H1 (cell line): ENCODE measurements around the gene PPP1R1A. TPM values are rescaled to one million over a fixed set of nuclear protein-coding genes. Genes with fewer than 3 reads are reported as not detected.

Source experiments
- CTCF ChIA-PET: fragments of 300-600 bp; sonication (Branson Sonifier 250); formaldehyde crosslinking; loops from one replicate; lab custom pipeline; 2021; ENCODE audit not compliant: partially characterized antibody; lab: Charles Lee
- POLR2A ChIA-PET: fragments of 300-600 bp; sonication (Branson Sonifier 250); formaldehyde crosslinking; loops from one replicate; lab custom pipeline; 2021; ENCODE audit warnings: inconsistent platforms; ENCODE audit not compliant: partially characterized antibody; lab: Charles Lee
- DNase-seq, 2 experiments: peaks; one replicate each; pipeline versions ENCODE4 v3.0.0 to v3.0.0-alpha.2; 2010 to 2022; ENCODE audit warnings: low spot score in 2 of 2, low read depth in 1 of 2, mixed read lengths in 1 of 2
- FAIRE-seq: peaks from 2 replicates; lab custom pipeline; 2011; peaks lifted over from hg19 to GRCh38; lab: Jason Lieb, UNC
- H2AFZ ChIP-seq: 2 replicates; pipeline ENCODE4 v1.8.1; 2012; ENCODE audit warnings: low read length, inconsistent platforms
- H2AK5ac ChIP-seq: 2 replicates; pipeline ENCODE4 v1.6.1; 2013; ENCODE audit warnings: low read depth, low read length
- H2BK120ac ChIP-seq: replicated peaks from 2 replicates; pipeline ENCODE3; 2013; ENCODE audit warnings: low read depth, low read length, inconsistent platforms
- H2BK12ac ChIP-seq: 2 replicates; pipeline ENCODE4 v1.6.1; 2013; ENCODE audit warnings: low read depth, low read length
- H2BK15ac ChIP-seq: 2 replicates; pipeline ENCODE4 v1.6.1; 2013; ENCODE audit warnings: low read length
- H2BK20ac ChIP-seq: 2 replicates; pipeline ENCODE4 v1.6.1; 2013; ENCODE audit warnings: low read length
- H2BK5ac ChIP-seq: 2 replicates; pipeline ENCODE4 v1.6.1; 2013; ENCODE audit warnings: low read depth, low read length
- H3K14ac ChIP-seq: 2 replicates; pipeline ENCODE4 v1.6.1; 2013; ENCODE audit warnings: inconsistent platforms; ENCODE audit not compliant: insufficient read length
- H3K18ac ChIP-seq: 2 replicates; pipeline ENCODE4 v1.6.1; 2013; ENCODE audit warnings: low read length; ENCODE audit errors: extremely low read depth
- H3K23ac ChIP-seq: 2 replicates; pipeline ENCODE4 v1.6.1; 2013; ENCODE audit warnings: inconsistent platforms; ENCODE audit not compliant: insufficient read length
- H3K23me2 ChIP-seq: 2 replicates; pipeline ENCODE4 v1.6.1; 2013; ENCODE audit warnings: low read depth, low read length
- H3K27ac ChIP-seq: 2 replicates; pipeline ENCODE4 v1.6.1; 2011; ENCODE audit warnings: low read depth, low read length, inconsistent platforms
- H3K27me3 ChIP-seq, 4 experiments: replicated peaks in 1 of 4; 1 replicate in 1 of 4; 2 replicates in 3 of 4; pipeline versions ENCODE4 v1.6.1 to v1.8.1; 2011 to 2013; ENCODE audit warnings: low read length in 3 of 4, mild to moderate bottlenecking in 3 of 4, inconsistent platforms in 2 of 4, mixed read lengths in 2 of 4, moderate library complexity in 1 of 4; ENCODE audit not compliant: control insufficient read depth in 3 of 4, insufficient read depth in 3 of 4; ENCODE audit errors: extremely low read depth in 1 of 4
- H3K36me3 ChIP-seq, 4 experiments: 2 replicates each; pipeline versions ENCODE4 v1.6.1 to v1.8.1; 2011 to 2013; ENCODE audit warnings: mild to moderate bottlenecking in 4 of 4, low read length in 3 of 4, moderate library complexity in 2 of 4, control low read depth in 1 of 4, inconsistent platforms in 1 of 4; ENCODE audit not compliant: insufficient read depth in 4 of 4, control insufficient read depth in 2 of 4
- H3K4ac ChIP-seq: replicated peaks from 2 replicates; pipeline ENCODE3; 2013; ENCODE audit warnings: low read length, low read depth, mixed read lengths, inconsistent platforms; ENCODE audit not compliant: insufficient read length
- H3K4me1 ChIP-seq, 4 experiments: replicated peaks in 1 of 4; 1 replicate in 1 of 4; 2 replicates in 3 of 4; pipeline versions ENCODE4 v1.6.1 to v1.8.1; 2011 to 2013; ENCODE audit warnings: low read length in 3 of 4, inconsistent platforms in 2 of 4, mixed read lengths in 1 of 4; ENCODE audit not compliant: insufficient read depth in 4 of 4, control insufficient read depth in 3 of 4
- H3K4me2 ChIP-seq, 2 experiments: 2 replicates each; pipeline versions ENCODE4 v1.6.1 to v1.8.1; 2011 to 2013; ENCODE audit warnings: low read depth in 2 of 2, low read length in 2 of 2, control low read depth in 1 of 2, inconsistent platforms in 1 of 2, mild to moderate bottlenecking in 1 of 2; ENCODE audit not compliant: insufficient read depth in 1 of 2
- H3K4me3 ChIP-seq, 4 experiments: fragments of 200-600, 300-600 bp in 1 of 4; sonication (generic), shearing (Covaris generic), sonication (Bioruptor Twin) in 1 of 4; 2 replicates each; pipeline versions ENCODE4 v1.5.1 to v1.8.1; 2011 to 2016; ENCODE audit warnings: low read length in 4 of 4, low read depth in 3 of 4, control low read depth in 2 of 4, inconsistent platforms in 2 of 4, mild to moderate bottlenecking in 2 of 4, mixed read lengths in 1 of 4, moderate library complexity in 1 of 4; ENCODE audit not compliant: insufficient read depth in 2 of 4; ENCODE audit errors: extremely low read depth in 1 of 4
- H3K56ac ChIP-seq: replicated peaks from 2 replicates; pipeline ENCODE3; 2013; ENCODE audit warnings: low read depth, mild to moderate bottlenecking, mixed read lengths, low read length, inconsistent platforms; ENCODE audit not compliant: insufficient read length
- H3K79me1 ChIP-seq: 2 replicates; pipeline ENCODE4 v1.6.1; 2013; ENCODE audit warnings: low read depth, low read length, control low read depth
- H3K79me2 ChIP-seq, 2 experiments: 2 replicates each; pipeline versions ENCODE4 v1.6.1 to v1.8.1; 2012 to 2013; ENCODE audit warnings: low read length in 2 of 2, mild to moderate bottlenecking in 2 of 2, inconsistent platforms in 1 of 2; ENCODE audit not compliant: insufficient read depth in 2 of 2, control insufficient read depth in 1 of 2
- H3K9ac ChIP-seq, 4 experiments: replicated peaks in 1 of 4; 1 replicate in 1 of 4; 2 replicates in 3 of 4; pipeline versions ENCODE4 v1.6.1 to v1.8.1; 2011 to 2013; ENCODE audit warnings: low read depth in 3 of 4, low read length in 3 of 4, control low read depth in 2 of 4, mild to moderate bottlenecking in 2 of 4, moderate library complexity in 2 of 4, inconsistent platforms in 1 of 4; ENCODE audit errors: extremely low read depth in 1 of 4
- H3K9me3 ChIP-seq, 2 experiments: 2 replicates each; pipeline versions ENCODE4 v1.6.1 to v1.8.1; 2012 to 2013; ENCODE audit warnings: mild to moderate bottlenecking in 2 of 2, moderate library complexity in 2 of 2, control low read depth in 1 of 2, inconsistent platforms in 1 of 2, low read depth in 1 of 2, low read length in 1 of 2, mixed read lengths in 1 of 2; ENCODE audit not compliant: insufficient read depth in 2 of 2
- H4K20me1 ChIP-seq, 2 experiments: replicated peaks in 1 of 2; 2 replicates each; pipeline versions ENCODE3 to v1.8.1; 2011 to 2013; ENCODE audit warnings: inconsistent platforms in 2 of 2, low read length in 2 of 2, mild to moderate bottlenecking in 1 of 2; ENCODE audit not compliant: insufficient read depth in 2 of 2, control insufficient read depth in 1 of 2
- H4K5ac ChIP-seq: 2 replicates; pipeline ENCODE4 v1.6.1; 2013; ENCODE audit warnings: low read length, low read depth, mixed read lengths, inconsistent platforms; ENCODE audit not compliant: insufficient read length
- H4K8ac ChIP-seq: 2 replicates; pipeline ENCODE4 v1.8.0; 2013; ENCODE audit warnings: mild to moderate bottlenecking, moderate library complexity, low read length, inconsistent platforms; ENCODE audit not compliant: insufficient read depth; ENCODE audit errors: extremely low read depth
- H4K91ac ChIP-seq: replicated peaks from 2 replicates; pipeline ENCODE3; 2013; ENCODE audit warnings: low read length, mixed read lengths, inconsistent platforms; ENCODE audit not compliant: insufficient read length
- ASH2L ChIP-seq: fragments of 200-600, 300-600 bp; sonication (generic); IDR thresholded peaks from one replicate; pipeline ENCODE4 v1.7.1; 2017; ENCODE audit warnings: low read length
- BCL11A ChIP-seq, 2 experiments: IDR thresholded peaks; one replicate each; pipeline ENCODE4 v1.6.1; 2011; ENCODE audit warnings: low read depth in 2 of 2, low read length in 2 of 2, mild to moderate bottlenecking in 2 of 2
- HDAC6 ChIP-seq: IDR thresholded peaks from one replicate; pipeline ENCODE4 v1.7.1; 2012; ENCODE audit warnings: low read depth, mild to moderate bottlenecking, inconsistent platforms, low read length, moderate library complexity
- KDM4A ChIP-seq: IDR thresholded peaks from one replicate; pipeline ENCODE4 v1.7.1; 2012; ENCODE audit warnings: low read depth, mild to moderate bottlenecking, moderate library complexity, low read length, inconsistent platforms; ENCODE audit not compliant: severe bottlenecking
- RXRA ChIP-seq: IDR thresholded peaks from 2 replicates; pipeline ENCODE4 v1.6.1; 2011; ENCODE audit warnings: low read depth, mild to moderate bottlenecking, low read length, moderate library complexity; ENCODE audit not compliant: insufficient read depth
- SIRT6 ChIP-seq: IDR thresholded peaks from one replicate; pipeline ENCODE4 v1.7.1; 2012; ENCODE audit warnings: low read length, inconsistent platforms
- SIX5 ChIP-seq: IDR thresholded peaks from 2 replicates; pipeline ENCODE4 v1.6.1; 2011; ENCODE audit warnings: mild to moderate bottlenecking, low read depth, low read length
- SP2 ChIP-seq: IDR thresholded peaks from 2 replicates; pipeline ENCODE4 v1.6.1; 2012; ENCODE audit warnings: mild to moderate bottlenecking, low read length, inconsistent platforms
- WGBS, 2 experiments: shearing (Covaris generic) in 1 of 2; methylation state at CpG; one replicate each; pipeline versions ENCODE4 v1.1.6 to v1.1.7; 2013 to 2015; ENCODE audit warnings: low lambda C conversion rate in 2 of 2, mixed read lengths in 2 of 2, inconsistent platforms in 1 of 2, low coverage in 1 of 2, missing lambda C conversion rate in 1 of 2; ENCODE audit not compliant: insufficient replicate concordance in 2 of 2, insufficient coverage in 1 of 2, insufficient read length in 1 of 2; ENCODE audit errors: extremely low coverage in 1 of 2, missing lambda C conversion rate in 1 of 2; 5-methylcytosine and 5-hydroxymethylcytosine counted together
- polyA plus RNA-seq, 7 experiments: library from polyadenylated mRNA; depleted of rRNA in 3 of 7; stranded (reverse) in 5 of 7; unstranded in 2 of 7; fragments of >200 nt in 5 of 7; fragments of 200-250 nt in 2 of 7; gene quantifications; 1 replicate in 5 of 7; 2 replicates in 1 of 7; 4 replicates in 1 of 7; pipeline versions ENCODE4 v1.2.1 to v1.2.3, GENCODE V29; 2011 to 2013; ENCODE audit warnings: missing spikeins in 2 of 7, mixed read lengths in 2 of 7
- total RNA-seq: library from RNA; stranded (reverse); fragmentation: NEBNext Ultra II Directional; extraction: Animal tissue kit (Norgen Biotek cat#: 25700); gene quantifications from 2 replicates; pipeline ENCODE4 v1.2.1, GENCODE V29; 2021
- TF ChIP-seq, protein P1 (sequence below): IDR thresholded peaks from 2 replicates; pipeline ENCODE4 v1.6.1; 2012; ENCODE audit warnings: inconsistent platforms

The PPP1R1A gene
- total and polyA plus RNA-seq, 2 of the 8 experiments (the other 6 are each of a cell fraction or from before 2014, with no cell fraction given) = 5.8 to 13.1 TPM

DNA sequence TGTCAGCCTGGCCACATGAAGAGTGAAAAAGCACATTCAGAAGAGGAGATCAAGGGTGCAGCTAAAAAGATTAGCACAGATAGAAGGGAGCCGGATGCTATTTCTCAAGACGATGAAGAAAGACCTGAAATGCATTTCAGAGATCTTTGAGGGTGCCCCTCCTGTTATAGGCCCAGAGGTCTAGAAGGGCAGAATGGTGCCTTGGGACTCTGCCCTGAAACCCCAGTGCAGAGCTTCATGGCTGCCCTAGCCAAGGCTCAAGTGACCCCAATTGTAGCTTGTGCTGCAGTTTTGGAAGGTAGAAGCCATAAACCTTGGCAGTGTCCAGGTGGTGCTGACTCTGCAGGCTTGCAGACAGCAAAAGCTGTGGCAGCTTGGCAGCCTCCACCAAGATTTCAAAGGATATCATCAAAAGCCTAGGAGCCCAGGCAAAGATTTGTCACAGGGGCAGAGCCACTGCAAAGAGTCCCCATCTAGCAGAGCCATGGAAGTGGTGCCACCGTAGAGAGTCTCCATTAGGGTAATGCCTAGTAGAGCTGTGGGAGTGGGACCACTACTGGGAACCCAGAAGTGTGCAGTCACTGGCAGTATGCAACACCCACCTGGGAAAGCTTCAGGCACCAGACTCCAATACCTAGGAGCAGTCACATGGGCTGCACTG lies 39.9 kb upstream of the PPP1R1A start:
- no peaks in the 10 kb centered on the region for H3K79me2 ChIP-seq
- FAIRE-seq = no peak
- no peaks in the 10 kb centered on the region for H3K79me1 ChIP-seq
- no peak overlapping the region for H3K4ac ChIP-seq
- POLR2A ChIA-PET = no interaction called here
- no peak overlapping the region for H4K8ac ChIP-seq
- no peak overlapping the region for H2AK5ac ChIP-seq
- no peak overlapping the region for H3K27ac ChIP-seq
- H2AFZ ChIP-seq = no peak overlapping the region
- H3K56ac ChIP-seq = no peak overlapping the region
- H2BK20ac ChIP-seq = no peak overlapping the region
- no peak for DNase-seq
- no peak overlapping the region for H2BK5ac ChIP-seq
- H3K18ac ChIP-seq = no peak overlapping the region
- no peak overlapping the region for H4K5ac ChIP-seq
- H4K91ac ChIP-seq = no peak overlapping the region
- H3K27me3 ChIP-seq = no peaks in the 10 kb centered on the region
- no peak overlapping the region for H3K14ac ChIP-seq
- 84% methylated on average over 3 of the region's 3 CpGs; no CpG with 5 or more reads in 1 of the 2 experiments for WGBS, 2 experiments
- no peak overlapping the region for H3K9ac ChIP-seq
- no peak overlapping the region for H2BK120ac ChIP-seq
- H3K36me3 ChIP-seq = no peaks in the 10 kb centered on the region
- no peak overlapping the region for H3K4me3 ChIP-seq
- H3K9me3 ChIP-seq = peaks cover 16 to 20% of the 10 kb centered on the region in 2 experiments
- CTCF ChIA-PET = interaction anchor here (0.6 to 3.3 kb wide), 7 partner anchors 14 to 1493 kb away, joined by 3 to 9 read pairs (median 3); no protein-coding TSS in a partner anchor
- H2BK15ac ChIP-seq = no peak overlapping the region
- H3K4me1 ChIP-seq = peaks cover 0 to 3% (median 0%) of the 10 kb centered on the region in 4 experiments; a peak in 2 of 7 replicates
- H4K20me1 ChIP-seq = no peaks in the 10 kb centered on the region
- no peaks in the 10 kb centered on the region for H3K23me2 ChIP-seq
- no peak overlapping the region for H3K23ac ChIP-seq
- H2BK12ac ChIP-seq = no peak overlapping the region
- no peak overlapping the region for H3K4me2 ChIP-seq
- TF ChIP-seq ASH2L (no peak), BCL11A (IDR thresholded peaks at IDR 0.05; ENCODE audit: low read depth in 2 of 2, low read length in 2 of 2) (no peak), KDM4A (no peak), SP2 (no peak), HDAC6 (no peak), SIRT6 (no peak), SIX5 (no peak), RXRA (no peak)
- TF ChIP-seq, protein P1, sequence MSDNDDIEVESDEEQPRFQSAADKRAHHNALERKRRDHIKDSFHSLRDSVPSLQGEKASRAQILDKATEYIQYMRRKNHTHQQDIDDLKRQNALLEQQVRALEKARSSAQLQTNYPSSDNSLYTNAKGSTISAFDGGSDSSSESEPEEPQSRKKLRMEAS = no peak
